Erythroblast (primary cell): ENCODE measurements around the gene CSNK1D.

ENCODE experiments used
- GATA1 ChIP-seq: IDR thresholded peaks from 2 replicates; pipeline ENCODE4 v1.6.1; 2011; ENCODE audit warnings: low read depth, mild to moderate bottlenecking, control low read depth, low read length, moderate library complexity
- POLR2A ChIP-seq: IDR thresholded peaks from 2 replicates; pipeline ENCODE4 v1.6.1; 2011; ENCODE audit warnings: mild to moderate bottlenecking, low read length

- TF ChIP-seq POLR2A (no peak), GATA1 (no peak)
Measured at GRCh38 chr17:82283208-82283749, 9.8 kb upstream of the CSNK1D start.
